Spinal cord (tissue), 10 donors: ENCODE data around the gene TEX29. TPM values are rescaled to one million over a fixed set of nuclear protein-coding genes. Genes with fewer than 3 reads are reported as not detected.

ENCODE experiments used
- DNase-seq, 6 donors: peaks; one replicate each; pipeline versions ENCODE4 v3.0.0 to v3.0.0-alpha.2; 2013 to 2015; ENCODE audit warnings: low spot score in 6 of 6, low read depth in 4 of 6
- H3K27ac ChIP-seq: one replicate; pipeline ENCODE4 v1.5.1; 2013; ENCODE audit warnings: low read depth, low read length, control low read depth
- H3K27me3 ChIP-seq: one replicate; pipeline ENCODE4 v1.6.1; 2013; ENCODE audit warnings: low read length; ENCODE audit not compliant: control insufficient read depth, insufficient read depth
- H3K36me3 ChIP-seq: one replicate; pipeline ENCODE4 v1.6.1; 2013; ENCODE audit warnings: low read length; ENCODE audit not compliant: control insufficient read depth, insufficient read depth
- H3K4me1 ChIP-seq: one replicate; pipeline ENCODE4 v1.6.1; 2013; ENCODE audit warnings: low read length; ENCODE audit not compliant: control insufficient read depth, insufficient read depth
- H3K4me3 ChIP-seq: one replicate; pipeline ENCODE4 v1.5.1; 2013; ENCODE audit warnings: low read depth, low read length, control low read depth
- H3K9me3 ChIP-seq: one replicate; pipeline ENCODE4 v1.6.1; 2013; ENCODE audit warnings: low read length; ENCODE audit not compliant: control insufficient read depth, insufficient read depth
- WGBS: methylation state at CpG from one replicate; pipeline ENCODE4 v1.1.5; 2013; ENCODE audit warnings: missing lambda C conversion rate; ENCODE audit not compliant: insufficient coverage; 5-methylcytosine and 5-hydroxymethylcytosine counted together
- polyA plus RNA-seq, 2 donors: library from polyadenylated mRNA; unstranded; fragments of 120-200 nt; gene quantifications; one replicate each; pipeline ENCODE4 v1.2.1, GENCODE V29; 2013; ENCODE audit not compliant: insufficient read length in 2 of 2
- total RNA-seq, 2 donors: library from RNA; depleted of rRNA in 1 of 2; stranded (reverse); fragments of 120-200 nt in 1 of 2; fragments of >200 nt in 1 of 2; gene quantifications; one replicate each; pipeline versions ENCODE4 v1.2.3 to v1.2.4, GENCODE V29; 2013 to 2014
- donor health status: healthy.

The TEX29 gene
- total and polyA plus RNA-seq, 4 donors: 0.30 to 0.75 (median 0.61) TPM; not detected in 1

DNA sequence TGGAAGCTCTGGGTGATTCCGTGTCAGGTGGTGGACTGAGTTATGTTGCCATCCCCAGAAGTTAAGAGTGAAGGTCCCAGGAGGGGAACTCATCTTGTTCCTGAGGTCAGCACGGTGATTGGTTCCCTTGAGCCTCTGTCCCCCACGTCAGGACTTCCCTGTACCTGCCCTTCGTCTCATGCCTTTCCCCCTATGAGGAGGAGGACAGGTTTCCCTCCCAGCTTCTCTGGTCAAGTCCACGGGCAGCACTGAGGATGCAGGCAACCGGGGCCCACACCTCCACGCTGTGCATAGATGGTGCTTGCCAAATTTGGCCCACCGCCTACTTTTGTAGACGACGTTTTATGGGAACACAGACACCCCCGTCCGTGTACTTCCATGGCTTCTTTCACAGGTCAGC lies 42.7 kb downstream of the TEX29 start:
- Histone ChIP-seq H3K9me3 (no peaks in the 10 kb centered on the region), H3K36me3 (no peaks in the 10 kb centered on the region), H3K4me1 (peaks cover 2% of the 10 kb centered on the region), H3K4me3 (no peak overlapping the region), H3K27ac (no peak overlapping the region), H3K27me3 (no peaks in the 10 kb centered on the region)
- 82% methylated on average over 10 of the region's 12 CpGs for WGBS
- DNase-seq: no peak

DNA sequence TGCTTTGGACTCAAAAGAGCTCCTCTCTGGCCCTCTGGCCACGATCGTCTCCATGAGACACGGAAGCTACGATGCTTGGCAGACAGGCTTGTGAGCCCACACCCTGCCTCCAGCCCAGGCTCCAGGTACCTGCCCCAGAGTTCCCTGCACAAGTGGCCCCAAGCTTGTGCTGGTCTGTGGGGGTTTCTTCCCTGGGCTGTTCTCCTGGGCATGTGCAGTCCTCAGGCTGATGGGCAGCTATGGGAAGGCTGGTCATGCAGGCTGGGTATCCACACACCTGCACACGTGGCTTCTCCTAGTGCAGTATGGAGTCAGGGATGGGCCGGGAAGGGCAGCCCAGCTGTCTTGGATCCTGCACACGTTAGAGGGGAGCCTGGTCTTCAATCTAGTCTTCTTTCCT lies 43.1 kb downstream of the TEX29 start:
- 98% methylated on average over 6 of the region's 7 CpGs for WGBS
- H3K4me1 ChIP-seq: peaks cover 2% of the 10 kb centered on the region
- no peak overlapping the region for H3K4me3 ChIP-seq
- H3K36me3 ChIP-seq: no peaks in the 10 kb centered on the region
- no peaks in the 10 kb centered on the region for H3K27me3 ChIP-seq
- DNase-seq: no peak
- H3K27ac ChIP-seq: no peak overlapping the region
- H3K9me3 ChIP-seq: no peaks in the 10 kb centered on the region

DNA sequence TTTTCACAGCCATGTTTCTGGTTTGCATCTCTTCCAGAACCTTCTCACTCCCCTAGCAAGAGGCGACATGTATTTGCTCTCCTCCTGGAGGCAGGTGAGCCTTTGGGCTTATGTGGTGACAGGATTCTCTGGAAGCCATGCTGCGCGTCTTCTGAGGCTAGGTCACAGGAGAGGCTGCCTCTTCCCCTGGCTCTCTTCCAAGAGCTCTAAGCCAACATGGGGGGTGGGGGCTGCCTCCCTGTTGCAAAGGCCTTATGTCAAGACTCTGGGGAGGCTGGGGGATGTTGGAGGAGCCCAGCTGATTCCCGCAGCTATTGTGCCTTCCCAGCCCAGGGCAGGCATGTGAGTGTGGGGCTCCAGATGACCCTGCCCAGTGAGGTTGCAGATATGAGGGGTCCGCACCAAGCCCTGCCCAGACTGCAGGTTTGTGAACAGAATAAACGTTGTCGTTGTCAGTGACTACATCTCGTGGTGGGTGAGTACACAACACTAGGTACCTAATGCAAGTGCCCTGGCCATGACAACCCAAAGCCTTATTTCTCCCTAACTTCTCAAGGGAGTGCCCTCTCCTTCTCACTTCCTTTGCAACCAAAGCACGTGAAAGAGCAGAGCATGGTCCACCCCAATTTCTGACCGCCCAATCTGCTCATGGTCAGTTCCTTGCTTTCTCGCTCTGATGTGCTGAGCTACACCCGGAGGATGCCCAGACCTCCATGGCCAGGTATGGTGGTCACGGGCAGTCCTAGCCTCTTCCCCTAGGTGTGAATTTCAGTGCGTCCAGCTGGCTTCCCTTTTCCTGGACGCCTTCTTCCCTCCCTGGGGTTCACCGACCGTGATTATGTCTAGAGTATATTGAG lies 44.9 kb downstream of the TEX29 start:
- 88% methylated on average over 10 of the region's 17 CpGs for WGBS
- Histone ChIP-seq H3K27me3 (no peaks in the 10 kb centered on the region), H3K27ac (no peak overlapping the region), H3K36me3 (no peaks in the 10 kb centered on the region), H3K4me1 (peaks cover 2% of the 10 kb centered on the region), H3K4me3 (no peak overlapping the region), H3K9me3 (no peaks in the 10 kb centered on the region)
- DNase-seq: no peak

DNA sequence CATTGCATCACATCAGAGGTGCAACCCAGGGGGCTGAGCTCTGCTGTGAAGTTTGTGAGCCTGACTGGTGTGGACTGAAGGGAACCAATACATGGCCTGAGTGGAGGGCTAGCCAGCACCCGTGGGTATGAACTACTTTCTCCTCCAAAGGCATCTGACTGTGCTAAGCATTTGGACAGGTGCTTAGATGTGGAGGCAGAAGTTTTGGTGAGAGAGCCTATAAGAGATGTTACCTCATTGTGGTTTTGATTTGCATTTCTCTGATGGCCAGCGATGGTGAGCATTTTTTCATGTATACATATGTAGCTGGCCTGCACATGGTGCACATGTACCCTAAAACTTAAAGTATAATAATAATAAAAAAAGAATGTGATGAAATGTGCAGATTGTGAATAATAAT lies 46.9 kb downstream of the TEX29 start:
- Histone ChIP-seq H3K9me3 (no peaks in the 10 kb centered on the region), H3K36me3 (no peaks in the 10 kb centered on the region), H3K27me3 (no peaks in the 10 kb centered on the region)

DNA sequence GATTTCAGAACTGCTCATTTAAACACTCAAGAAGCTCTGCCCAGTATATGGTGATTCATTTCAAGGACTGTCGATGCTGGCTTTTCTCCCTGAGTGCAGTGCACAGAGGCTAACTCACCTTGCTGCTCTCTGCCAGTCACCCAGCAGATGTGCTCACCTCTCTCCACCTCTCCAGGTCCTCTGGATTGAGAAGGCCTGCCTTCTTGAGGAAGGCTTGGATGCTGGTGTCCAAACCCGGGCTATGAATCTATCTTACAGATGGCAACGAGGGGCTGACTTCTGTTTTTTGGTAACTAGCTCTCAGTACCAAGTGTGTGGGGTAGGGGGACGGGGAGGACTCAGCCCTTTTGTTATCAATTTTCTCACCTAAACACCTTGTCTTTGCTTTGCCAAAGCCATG lies 47.6 kb downstream of the TEX29 start:
- WGBS: 100% methylated on average over 2 of the region's 4 CpGs
- H3K27me3 ChIP-seq: no peaks in the 10 kb centered on the region
- peaks cover 10% of the 10 kb centered on the region for H3K4me1 ChIP-seq
- H3K36me3 ChIP-seq: no peaks in the 10 kb centered on the region
- DNase-seq: no peak
- no peaks in the 10 kb centered on the region for H3K9me3 ChIP-seq
- no peak overlapping the region for H3K4me3 ChIP-seq
- no peak overlapping the region for H3K27ac ChIP-seq

More for the DNA sequence above, 46.9 kb downstream of the TEX29 start:
- peaks cover 10% of the 10 kb centered on the region for H3K4me1 ChIP-seq
- no CpG with 5 or more reads among the region's 2 CpGs for WGBS
- DNase-seq: no peak
- H3K4me3 ChIP-seq: no peak overlapping the region
- H3K27ac ChIP-seq: no peak overlapping the region

DNA sequence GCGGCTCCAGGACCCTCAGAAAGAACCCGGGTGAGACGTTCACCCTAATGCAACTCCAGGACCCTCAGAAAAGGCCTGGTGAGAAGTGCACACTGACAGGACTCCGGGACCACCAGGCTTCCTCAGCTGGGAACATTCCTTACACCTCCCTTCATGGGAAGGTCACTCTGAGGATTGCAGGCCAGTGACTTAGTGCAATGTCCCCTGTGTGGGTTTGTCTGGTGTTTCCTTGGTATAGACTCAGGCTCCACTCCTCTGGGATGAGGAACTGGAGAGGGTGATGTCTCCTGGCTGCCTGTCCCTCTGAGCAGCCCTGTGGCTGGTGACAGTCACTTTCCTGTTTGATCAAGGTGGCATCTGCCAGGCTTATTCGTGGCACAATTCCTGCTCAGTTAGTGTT lies 49.7 kb downstream of the TEX29 start:
- no peaks in the 10 kb centered on the region for H3K27me3 ChIP-seq
- H3K4me3 ChIP-seq: no peak overlapping the region
- H3K4me1 ChIP-seq: peaks cover 10% of the 10 kb centered on the region
- 97% methylated on average over 3 of the region's 5 CpGs for WGBS
- H3K27ac ChIP-seq: no peak overlapping the region
- no peaks in the 10 kb centered on the region for H3K36me3 ChIP-seq
- H3K9me3 ChIP-seq: no peaks in the 10 kb centered on the region
- DNase-seq: no peak

DNA sequence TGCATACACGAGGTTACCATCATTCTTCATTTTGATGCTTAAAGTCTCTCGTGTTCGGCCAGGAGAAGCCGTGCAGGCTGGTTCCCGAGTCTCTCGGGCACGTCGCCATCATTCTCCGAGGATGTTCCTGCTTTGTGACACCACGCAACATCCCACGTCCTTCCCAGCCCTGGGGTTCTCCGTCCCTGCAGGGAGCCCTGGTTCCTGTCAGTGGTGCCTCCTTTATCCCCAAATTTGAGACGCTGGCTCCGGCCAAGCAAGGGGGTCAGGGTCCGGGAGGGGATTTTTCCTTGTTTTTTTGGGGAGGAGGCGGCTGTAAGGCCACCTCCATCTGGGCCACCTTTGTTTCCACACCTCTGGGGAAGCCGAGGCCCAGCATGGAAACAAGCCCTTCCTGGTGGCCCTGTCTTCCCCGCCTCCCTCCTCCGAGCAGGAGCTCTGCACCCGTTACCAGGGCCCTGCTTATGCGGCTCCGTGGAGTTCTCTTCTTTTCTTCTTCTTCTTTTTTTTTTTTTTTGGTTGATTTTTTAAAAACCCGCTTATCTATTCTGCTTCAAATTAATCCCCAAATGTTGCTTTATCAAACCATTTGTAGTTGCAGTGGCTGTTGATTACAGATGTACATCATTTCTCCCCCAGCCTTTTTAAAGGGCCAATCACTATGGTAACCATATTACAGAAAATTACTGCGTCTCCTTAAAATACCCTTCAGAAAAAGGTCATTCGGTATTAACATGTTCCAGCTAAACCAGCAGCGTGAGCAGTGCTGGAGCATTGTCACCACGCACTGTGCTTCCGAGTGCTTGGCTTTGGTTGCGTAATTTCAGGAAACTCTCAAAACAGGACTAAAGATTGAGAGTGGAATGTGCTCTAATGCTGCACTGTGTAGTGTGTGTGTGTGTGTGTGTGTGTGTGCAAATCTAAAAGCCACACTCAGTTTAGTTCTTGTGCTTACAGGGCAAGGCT lies 50.4 kb downstream of the TEX29 start:
- no peak overlapping the region for H3K4me3 ChIP-seq
- no peaks in the 10 kb centered on the region for H3K27me3 ChIP-seq
- no peaks in the 10 kb centered on the region for H3K36me3 ChIP-seq
- WGBS: 84% methylated on average over 23 of the region's 29 CpGs
- H3K4me1 ChIP-seq: peaks cover 10% of the 10 kb centered on the region
- no peak overlapping the region for H3K27ac ChIP-seq
- peak in 1 of 6 donors; percentile 51 for DNase-seq
- peaks cover 2% of the 10 kb centered on the region for H3K9me3 ChIP-seq

DNA sequence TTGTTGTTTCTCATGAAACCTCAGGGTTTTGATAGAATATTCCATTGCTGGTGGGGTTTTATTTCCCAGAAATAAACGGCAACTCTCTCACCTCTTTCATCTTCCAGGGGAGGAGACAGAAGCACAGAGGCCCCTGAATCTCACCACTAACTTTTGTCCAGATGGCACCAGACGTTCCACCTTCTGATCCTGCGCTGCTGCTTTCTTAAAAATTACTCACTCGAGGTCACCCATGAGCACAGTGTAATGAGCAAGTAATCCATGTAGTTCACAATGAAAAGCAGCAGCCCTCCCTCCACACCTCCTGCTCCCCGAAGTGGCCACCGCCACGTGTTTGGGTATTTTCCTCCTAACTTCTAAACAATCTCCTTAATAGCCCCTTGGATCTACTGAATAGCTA lies 51.3 kb downstream of the TEX29 start:
- 72% methylated on average over 4 of the region's 7 CpGs for WGBS
- DNase-seq: peak in 1 of 6 donors; percentile 5
- no peaks in the 10 kb centered on the region for H3K27me3 ChIP-seq
- peaks cover 2% of the 10 kb centered on the region for H3K9me3 ChIP-seq
- H3K4me3 ChIP-seq: no peak overlapping the region
- no peak overlapping the region for H3K27ac ChIP-seq
- no peaks in the 10 kb centered on the region for H3K36me3 ChIP-seq
- H3K4me1 ChIP-seq: peaks cover 10% of the 10 kb centered on the region

DNA sequence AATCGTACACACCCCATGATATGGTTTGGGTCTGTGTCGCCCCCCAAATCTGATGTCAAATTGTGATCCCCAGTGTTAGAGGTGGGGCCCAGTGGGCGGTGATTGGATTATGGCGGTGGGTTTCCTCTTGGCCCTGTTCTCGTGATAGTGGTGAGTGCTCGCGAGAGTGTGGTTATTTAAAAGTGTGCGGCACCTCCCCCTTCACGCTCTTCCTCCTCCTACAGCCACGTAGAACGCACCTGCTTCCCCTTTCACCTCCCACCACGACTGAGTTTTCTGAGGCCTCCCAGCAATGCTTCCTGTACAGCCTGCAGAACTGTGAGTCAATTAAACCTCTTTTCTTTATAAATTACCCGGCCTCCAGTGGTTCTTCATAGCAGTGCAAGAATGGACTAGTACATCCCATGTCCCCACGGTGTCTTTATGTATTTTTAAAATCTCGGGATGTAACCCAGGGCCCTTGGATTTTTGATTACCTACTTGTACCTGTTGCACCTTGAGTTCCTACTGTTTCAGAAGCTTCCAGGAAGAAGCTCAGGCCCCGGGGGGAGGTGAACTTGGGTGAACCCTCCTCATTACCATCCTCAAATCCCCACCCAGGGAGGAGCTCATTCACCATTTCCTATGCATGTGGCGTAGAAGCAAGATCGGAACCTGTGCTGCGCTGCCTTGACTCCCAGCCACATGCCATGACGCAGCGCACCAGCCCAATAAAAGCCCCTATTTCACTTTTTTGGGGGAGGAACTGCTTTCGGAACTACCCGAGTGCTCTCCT lies 52.4 kb downstream of the TEX29 start:
- Histone ChIP-seq H3K4me3 (no peak overlapping the region), H3K27me3 (no peaks in the 10 kb centered on the region), H3K4me1 (peaks cover 10% of the 10 kb centered on the region), H3K27ac (no peak overlapping the region), H3K9me3 (peaks cover 2% of the 10 kb centered on the region), H3K36me3 (no peaks in the 10 kb centered on the region)
- 84% methylated on average over 12 of the region's 23 CpGs for WGBS
- DNase-seq: no peak
